IPS-15b (cell line): ENCODE measurements around the gene MED15.

Experiments
- H3K27me3 ChIP-seq: one replicate; pipeline ENCODE4 v1.6.1; 2013; ENCODE audit warnings: low read length; ENCODE audit not compliant: control insufficient read depth, insufficient read depth
- H3K36me3 ChIP-seq: one replicate; pipeline ENCODE4 v1.6.1; 2013; ENCODE audit warnings: low read length; ENCODE audit not compliant: control insufficient read depth, insufficient read depth
- H3K4me1 ChIP-seq: one replicate; pipeline ENCODE4 v1.6.1; 2013; ENCODE audit warnings: mild to moderate bottlenecking, low read length; ENCODE audit not compliant: control insufficient read depth, insufficient read depth
- H3K4me3 ChIP-seq: one replicate; pipeline ENCODE4 v1.5.1; 2013; ENCODE audit warnings: low read depth, low read length
- H3K9ac ChIP-seq: one replicate; pipeline ENCODE4 v1.6.1; 2013; ENCODE audit warnings: low read depth, mild to moderate bottlenecking, low read length
- H3K9me3 ChIP-seq: one replicate; pipeline ENCODE4 v1.6.1; 2013; ENCODE audit warnings: mild to moderate bottlenecking, low read length; ENCODE audit not compliant: control insufficient read depth, insufficient read depth

MED15 gene

GRCh38 chr22:20600137-20600673, 92.8 kb downstream of the MED15 start:
- H3K4me1 ChIP-seq: no peaks in the 10 kb centered on the region

DNA sequence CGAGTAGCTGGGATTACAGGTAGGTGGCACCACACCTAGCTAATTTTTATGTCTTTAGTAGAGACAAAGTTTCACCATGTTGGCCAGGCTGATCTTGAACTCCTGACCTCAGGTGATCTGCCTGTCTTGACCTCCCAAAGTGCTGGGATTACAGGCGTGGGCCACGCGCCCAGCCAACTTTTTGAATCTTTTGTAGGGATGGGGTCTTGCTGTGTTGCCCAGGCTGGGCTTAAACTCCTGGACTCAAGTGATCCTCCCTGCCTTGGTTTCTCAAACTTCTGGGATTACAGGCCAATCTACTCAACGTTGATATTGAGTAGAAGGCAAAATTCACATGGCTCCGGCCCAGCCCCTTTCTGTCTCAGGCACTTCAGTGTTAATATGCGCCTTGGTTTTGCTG, 93.9 kb downstream of the MED15 start:
- no peaks in the 10 kb centered on the region for H3K9me3 ChIP-seq
- H3K4me3 ChIP-seq: no peak overlapping the region
- no peaks in the 10 kb centered on the region for H3K36me3 ChIP-seq
- H3K27me3 ChIP-seq: no peaks in the 10 kb centered on the region
- no peak overlapping the region for H3K9ac ChIP-seq
- no peaks in the 10 kb centered on the region for H3K4me1 ChIP-seq

More at GRCh38 chr22:20600137-20600673, 92.8 kb downstream of the MED15 start:
- Histone ChIP-seq H3K27me3 (no peaks in the 10 kb centered on the region), H3K36me3 (no peaks in the 10 kb centered on the region), H3K9ac (no peak overlapping the region), H3K9me3 (no peaks in the 10 kb centered on the region), H3K4me3 (no peak overlapping the region)

DNA sequence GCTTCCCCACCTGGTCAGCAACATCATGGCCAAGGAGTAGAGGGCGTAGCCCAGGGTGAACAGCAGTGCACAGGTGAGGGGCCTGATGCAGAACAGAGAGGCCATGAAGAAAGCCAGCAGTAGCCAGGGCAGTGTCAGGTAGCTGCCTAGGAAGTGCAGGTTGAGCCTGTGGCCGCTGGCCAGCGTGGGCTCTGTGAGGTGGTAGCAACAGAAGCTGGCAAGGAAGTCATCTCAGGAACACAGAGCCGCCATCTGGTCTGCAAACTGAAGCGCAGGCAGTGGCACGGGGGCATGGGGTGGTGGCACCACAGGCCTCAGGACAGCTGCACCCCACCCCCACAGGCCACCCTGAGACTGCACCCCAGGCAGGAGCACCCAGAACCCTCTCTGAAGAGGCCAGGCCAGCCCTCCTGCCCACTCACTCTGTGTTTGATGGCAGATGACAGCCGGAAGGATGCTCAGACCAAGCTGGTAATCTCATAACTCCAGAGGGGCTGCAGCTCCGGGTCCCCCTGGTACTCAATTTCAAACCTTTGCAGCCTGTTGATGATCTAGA, 95.3 kb downstream of the MED15 start:
- no peak overlapping the region for H3K4me3 ChIP-seq
- no peaks in the 10 kb centered on the region for H3K36me3 ChIP-seq
- H3K27me3 ChIP-seq: no peaks in the 10 kb centered on the region
- no peaks in the 10 kb centered on the region for H3K9me3 ChIP-seq
- H3K9ac ChIP-seq: no peak overlapping the region
- H3K4me1 ChIP-seq: peaks cover 6% of the 10 kb centered on the region

- Histone ChIP-seq H3K4me1 (peaks cover 6% of the 10 kb centered on the region), H3K36me3 (no peaks in the 10 kb centered on the region), H3K9me3 (no peaks in the 10 kb centered on the region), H3K4me3 (no peak overlapping the region), H3K27me3 (no peaks in the 10 kb centered on the region), H3K9ac (no peak overlapping the region)
These were observed 96.8 kb downstream of the MED15 start for GRCh38 chr22:20604092-20604747.

DNA sequence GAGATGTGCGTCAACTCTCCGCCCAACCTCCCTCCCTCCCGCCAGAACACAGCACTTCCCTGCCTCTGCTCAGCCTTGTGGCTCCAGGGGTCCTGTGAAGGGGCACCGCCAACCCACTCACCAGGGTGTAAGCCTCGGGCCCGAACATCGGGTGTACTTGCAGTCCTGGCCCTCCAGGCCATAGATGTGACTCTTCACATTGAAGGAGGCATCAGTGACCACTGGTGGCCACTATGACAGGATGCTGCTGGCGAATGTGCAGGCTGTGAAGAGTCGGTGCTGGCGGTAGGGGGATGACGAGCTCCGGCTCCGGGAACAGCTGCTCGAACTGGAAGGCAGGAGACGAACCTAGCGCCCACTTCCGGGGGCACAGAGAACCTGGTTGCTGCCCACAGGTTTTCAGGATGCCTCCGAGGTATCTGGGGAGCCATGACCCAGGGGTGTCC, 97.4 kb downstream of the MED15 start:
- Histone ChIP-seq H3K9ac (no peak overlapping the region), H3K4me1 (peaks cover 6% of the 10 kb centered on the region), H3K9me3 (no peaks in the 10 kb centered on the region), H3K4me3 (no peak overlapping the region), H3K27me3 (no peaks in the 10 kb centered on the region), H3K36me3 (no peaks in the 10 kb centered on the region)

DNA sequence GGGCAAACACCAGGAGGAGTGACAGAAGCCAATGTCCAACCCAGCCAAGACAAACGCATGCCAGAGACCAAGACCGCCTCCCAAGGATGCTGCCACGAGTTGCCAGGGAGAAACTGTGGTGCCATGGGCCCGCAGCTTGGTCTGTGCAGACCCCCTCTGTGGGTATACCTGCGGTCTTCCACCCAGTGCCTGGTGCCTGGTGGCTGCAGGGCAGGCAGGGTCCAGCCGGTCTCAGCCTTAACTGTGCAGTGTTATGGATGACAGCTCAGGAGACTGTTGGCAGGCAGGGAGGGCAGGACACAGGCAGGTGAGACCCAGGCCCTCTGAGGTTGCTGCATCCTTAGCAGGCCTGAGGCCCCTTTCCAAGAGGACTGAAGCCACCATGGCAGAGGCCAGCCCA, 97.9 kb downstream of the MED15 start:
- Histone ChIP-seq H3K9me3 (no peaks in the 10 kb centered on the region), H3K4me3 (no peak overlapping the region), H3K36me3 (no peaks in the 10 kb centered on the region), H3K4me1 (peaks cover 6% of the 10 kb centered on the region), H3K27me3 (no peaks in the 10 kb centered on the region), H3K9ac (no peak overlapping the region)

GRCh38 chr22:20606041-20606783, 98.8 kb downstream of the MED15 start:
- Histone ChIP-seq H3K4me1 (peaks cover 6% of the 10 kb centered on the region), H3K36me3 (no peaks in the 10 kb centered on the region), H3K4me3 (no peak overlapping the region), H3K9me3 (no peaks in the 10 kb centered on the region), H3K9ac (no peak overlapping the region), H3K27me3 (no peaks in the 10 kb centered on the region)

- H3K36me3 ChIP-seq: no peaks in the 10 kb centered on the region
- H3K9ac ChIP-seq: no peak overlapping the region
- no peaks in the 10 kb centered on the region for H3K27me3 ChIP-seq
- peaks cover 6% of the 10 kb centered on the region for H3K4me1 ChIP-seq
- H3K4me3 ChIP-seq: no peak overlapping the region
- no peaks in the 10 kb centered on the region for H3K9me3 ChIP-seq
These were observed 99.3 kb downstream of the MED15 start for GRCh38 chr22:20606784-20607128.

DNA sequence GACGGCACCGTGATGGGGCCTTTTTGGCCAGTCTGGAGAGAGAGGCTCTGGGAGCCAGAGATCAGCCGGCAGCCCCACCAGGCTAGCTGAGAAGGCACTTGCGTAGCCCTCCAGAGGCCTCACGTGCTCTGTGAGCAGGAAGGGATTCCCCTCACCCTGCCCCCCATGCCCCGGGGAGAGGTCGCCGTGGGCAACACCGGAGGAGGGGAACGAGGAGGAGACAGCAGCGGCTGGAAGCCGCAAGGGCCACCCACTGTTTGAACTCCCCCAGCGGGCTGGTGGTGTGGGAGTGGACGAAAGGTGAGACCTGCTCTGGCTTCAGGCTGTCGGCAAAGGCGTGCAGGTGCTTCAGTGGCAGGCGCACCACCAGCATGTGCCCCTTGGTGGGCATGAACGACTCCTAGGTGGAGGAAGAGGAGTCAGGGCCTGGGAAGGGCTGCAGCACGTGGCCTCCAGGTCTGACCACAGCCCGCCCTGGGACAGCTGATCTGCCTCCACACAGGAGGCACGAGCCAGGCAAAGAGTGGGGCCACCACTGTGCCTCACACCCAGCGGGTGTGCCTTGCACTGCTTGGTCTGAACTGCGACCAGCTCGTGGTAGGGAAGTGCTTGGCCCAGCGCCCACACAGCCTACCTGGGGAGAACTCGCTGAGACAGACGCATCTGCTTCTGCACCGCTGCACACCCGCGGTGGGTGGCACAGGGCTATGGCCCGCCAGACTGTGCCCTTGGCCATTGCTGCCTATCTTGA, 99.9 kb downstream of the MED15 start:
- H3K4me3 ChIP-seq: no peak overlapping the region
- peaks cover 6% of the 10 kb centered on the region for H3K4me1 ChIP-seq
- no peaks in the 10 kb centered on the region for H3K9me3 ChIP-seq
- H3K9ac ChIP-seq: no peak overlapping the region
- no peaks in the 10 kb centered on the region for H3K27me3 ChIP-seq
- no peaks in the 10 kb centered on the region for H3K36me3 ChIP-seq

DNA sequence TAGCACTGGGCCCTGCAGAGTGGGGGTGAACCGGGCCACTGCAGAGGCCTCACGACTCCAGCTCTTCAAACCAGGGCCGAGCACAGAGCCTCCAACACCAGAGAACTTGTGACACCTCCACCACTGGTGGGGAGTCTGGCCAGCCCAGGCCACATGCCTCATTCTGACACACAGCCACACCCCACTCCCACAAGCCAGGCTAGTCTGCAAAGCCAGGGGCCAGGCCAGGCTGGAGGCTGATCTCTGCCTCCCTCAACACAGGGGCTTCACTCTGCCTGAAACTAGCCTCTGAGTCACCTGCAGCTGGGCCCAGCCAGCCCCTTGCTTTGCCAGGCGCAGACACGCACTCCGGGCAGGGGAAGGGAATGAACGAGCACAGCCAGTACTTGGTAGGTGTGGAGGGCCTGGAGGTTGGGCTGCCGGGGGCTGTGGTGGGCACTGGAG, 102.9 kb downstream of the MED15 start:
- Histone ChIP-seq H3K9ac (no peak overlapping the region), H3K27me3 (no peaks in the 10 kb centered on the region), H3K9me3 (no peaks in the 10 kb centered on the region), H3K4me3 (no peak overlapping the region), H3K4me1 (peaks cover 6% of the 10 kb centered on the region), H3K36me3 (no peaks in the 10 kb centered on the region)

DNA sequence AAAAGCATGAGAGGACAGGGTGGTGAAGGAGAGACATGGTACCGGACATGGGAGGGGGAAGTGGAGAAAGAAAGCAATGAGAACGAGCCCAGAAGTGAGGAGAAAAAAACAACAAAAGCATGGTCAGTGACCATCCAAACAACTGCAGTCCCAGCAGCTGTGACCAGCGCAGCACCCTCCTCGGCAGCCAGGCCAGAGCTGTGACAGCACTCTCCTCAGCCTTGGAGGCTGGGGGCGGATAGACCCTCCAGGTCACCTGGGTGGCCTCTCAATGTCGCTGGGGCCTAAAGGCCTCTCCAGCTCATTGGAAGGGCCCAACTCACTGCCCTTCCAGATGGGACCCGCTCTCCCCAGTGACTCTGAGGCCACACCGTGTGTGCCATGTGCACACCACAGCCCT, 103.3 kb downstream of the MED15 start:
- no peak overlapping the region for H3K4me3 ChIP-seq
- peaks cover 6% of the 10 kb centered on the region for H3K4me1 ChIP-seq
- no peaks in the 10 kb centered on the region for H3K9me3 ChIP-seq
- no peaks in the 10 kb centered on the region for H3K36me3 ChIP-seq
- H3K27me3 ChIP-seq: no peaks in the 10 kb centered on the region
- H3K9ac ChIP-seq: no peak overlapping the region
